Left forelimb (tissue), 1 donor: ENCODE data around the gene PARP9.
"Not testable (repeated sequence)": the region's sequence is repeated elsewhere in the genome, so short reads cannot be mapped to it uniquely, and the experiment has no call there.

Experiments
- DNase-seq: peaks from one replicate; pipeline ENCODE4 v3.0.0-alpha.2; 2018; ENCODE audit warnings: low spot score

The PARP9 gene

DNA sequence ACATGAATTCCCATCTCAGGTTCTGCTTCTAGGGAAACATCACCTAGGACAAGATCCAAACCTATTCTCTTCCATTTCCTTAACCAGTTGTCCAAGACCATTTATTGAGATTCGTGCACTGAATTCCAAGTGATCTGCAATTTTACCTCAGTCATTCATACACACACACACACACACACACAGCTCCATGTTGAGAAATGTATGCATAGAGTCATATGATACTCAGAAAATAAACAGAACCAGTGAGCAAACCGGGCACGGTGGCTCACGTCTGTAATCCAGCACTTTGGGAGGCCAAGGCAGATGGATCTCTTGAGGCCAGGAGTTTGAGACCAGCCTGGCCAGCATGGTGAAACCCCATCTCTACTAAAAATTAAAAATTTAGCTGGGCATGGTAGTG lies 43.2 kb downstream of the PARP9 start:
- no peak for DNase-seq

- no peak for DNase-seq
Measured at GRCh38 chr3:122519693-122520092, 44.4 kb downstream of the PARP9 start.

DNA sequence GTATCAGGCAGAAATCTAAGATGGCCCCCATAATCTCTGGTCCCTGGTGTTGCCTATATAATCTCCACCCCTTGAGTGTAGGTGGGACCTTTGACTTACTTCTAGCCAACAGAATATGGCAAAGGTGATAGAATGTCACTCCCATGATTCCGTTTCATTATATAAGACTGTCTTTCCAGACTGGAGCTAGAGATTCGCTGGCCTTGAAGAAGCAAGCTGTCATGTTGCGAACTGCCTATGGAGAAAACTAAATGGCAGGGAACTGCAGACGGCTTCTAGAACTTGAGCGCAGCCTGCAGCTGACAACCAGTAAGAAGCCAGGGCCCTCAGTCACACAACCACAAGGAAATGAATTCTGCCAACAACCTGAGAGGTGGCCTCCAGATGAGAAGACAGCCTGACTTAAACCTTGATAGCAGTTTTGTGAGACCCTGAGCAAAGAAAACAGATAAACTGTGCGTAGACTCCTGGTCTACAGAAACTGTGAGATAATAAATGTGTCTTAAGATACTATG lies 47.2 kb downstream of the PARP9 start:
- DNase-seq: no peak

DNA sequence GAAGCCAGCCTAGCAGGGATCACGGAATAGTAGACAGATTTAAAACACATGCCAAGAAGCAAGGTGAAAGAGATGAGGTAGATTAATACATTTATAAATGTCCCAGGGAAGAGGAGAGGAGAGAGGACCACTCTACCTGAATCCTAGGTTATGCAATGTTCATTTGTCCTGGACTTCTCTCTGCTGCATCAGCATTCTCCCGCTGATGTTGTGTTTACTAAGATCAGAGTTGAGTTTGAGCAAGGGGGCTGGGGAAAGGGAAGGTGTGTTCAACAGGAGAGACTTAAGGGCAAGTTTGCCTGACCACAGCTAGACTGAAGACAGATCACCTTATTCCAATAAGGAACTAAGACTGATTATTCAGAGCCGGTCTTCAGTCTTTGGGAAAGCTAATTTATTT lies 48.2 kb downstream of the PARP9 start:
- DNase-seq: no peak

GRCh38 chr3:122515020-122515468 lies 49.1 kb downstream of the PARP9 start:
- DNase-seq: no peak

- DNase-seq: peak; percentile 93
Measured at GRCh38 chr3:122514123-122515019, 49.7 kb downstream of the PARP9 start, which contains the start of gene KPNA1. KPNA1 (minus strand) TSS chr3:122514939; CDS start chr3:122496565, 18,374 bp downstream.

DNA sequence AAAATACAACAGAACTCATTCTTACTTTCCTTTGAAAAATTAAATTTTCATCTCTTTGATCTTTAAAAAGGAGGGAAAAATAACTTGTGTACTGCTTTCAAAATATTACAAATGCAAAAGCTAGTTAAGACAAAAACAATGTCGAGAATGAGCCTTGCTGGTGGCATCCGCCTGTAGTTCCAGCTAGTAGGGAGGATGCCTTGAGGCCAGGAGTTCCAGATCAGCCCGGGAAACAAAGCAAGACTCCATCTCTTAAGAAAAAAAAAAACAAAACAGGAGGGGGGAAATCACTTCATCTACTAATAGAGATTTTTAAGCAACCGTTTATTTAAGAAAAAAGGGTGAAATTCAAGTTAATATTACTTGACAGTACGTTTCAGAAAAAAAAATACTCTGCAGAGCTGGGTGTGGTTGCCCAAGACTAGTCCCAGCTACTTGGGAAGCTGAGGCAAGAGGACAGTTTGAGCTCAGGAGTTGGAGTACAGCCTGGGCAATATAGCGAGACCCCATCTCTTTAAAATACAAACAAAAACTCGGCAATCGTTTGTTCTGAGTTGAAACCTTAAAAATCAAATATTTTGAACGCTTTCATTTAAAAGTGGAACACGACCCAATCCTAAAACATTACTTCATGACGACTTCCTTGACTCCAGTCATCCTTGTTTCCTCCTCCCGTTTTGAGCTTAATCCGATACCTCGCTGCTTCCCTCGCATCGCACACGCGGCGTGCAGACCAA lies 50.5 kb downstream of the PARP9 start:
- DNase-seq: no peak

- DNase-seq: no peak
Measured at GRCh38 chr3:122512284-122512683, 51.8 kb downstream of the PARP9 start.

- no peak for DNase-seq
Measured at GRCh38 chr3:122510878-122511535, 53.1 kb downstream of the PARP9 start.

- not testable (repeated sequence) for DNase-seq
Measured at GRCh38 chr3:122508944-122509343, 55.2 kb downstream of the PARP9 start.

DNA sequence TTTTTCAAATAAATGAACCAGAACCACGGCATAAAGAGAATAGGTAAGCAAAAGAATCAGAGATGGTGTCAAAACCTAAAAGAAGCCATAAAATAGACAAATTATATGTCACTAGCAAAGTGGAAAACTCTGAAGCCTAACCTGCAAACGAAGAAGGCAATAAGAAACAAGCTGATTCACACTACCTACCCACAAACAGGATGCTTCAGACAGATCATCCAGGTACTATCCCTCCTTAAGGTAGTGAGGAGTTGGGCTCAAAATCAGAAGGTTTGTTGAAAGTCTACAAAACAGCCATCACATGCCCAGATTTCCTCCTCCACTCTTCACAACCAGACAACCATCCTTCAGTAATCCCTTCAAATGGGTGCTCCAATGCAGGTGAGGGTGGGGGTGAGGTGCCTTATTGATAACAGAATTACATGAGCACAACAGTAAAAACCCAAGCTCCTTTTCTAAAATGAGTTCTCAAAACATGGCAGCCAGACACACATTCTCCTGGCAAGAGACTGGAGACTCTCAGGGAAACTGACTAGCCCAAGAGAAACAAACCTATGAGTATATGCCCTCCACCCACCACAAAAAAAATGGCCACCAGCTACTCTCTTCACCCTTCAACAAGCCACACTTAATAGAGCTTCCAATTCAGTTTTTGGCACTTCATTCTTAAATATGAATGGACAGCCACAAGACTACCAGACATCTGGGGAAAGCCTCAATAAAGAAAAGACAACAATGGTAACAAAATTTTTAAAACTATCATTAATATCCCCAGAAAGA lies 55.8 kb downstream of the PARP9 start:
- no peak for DNase-seq

DNA sequence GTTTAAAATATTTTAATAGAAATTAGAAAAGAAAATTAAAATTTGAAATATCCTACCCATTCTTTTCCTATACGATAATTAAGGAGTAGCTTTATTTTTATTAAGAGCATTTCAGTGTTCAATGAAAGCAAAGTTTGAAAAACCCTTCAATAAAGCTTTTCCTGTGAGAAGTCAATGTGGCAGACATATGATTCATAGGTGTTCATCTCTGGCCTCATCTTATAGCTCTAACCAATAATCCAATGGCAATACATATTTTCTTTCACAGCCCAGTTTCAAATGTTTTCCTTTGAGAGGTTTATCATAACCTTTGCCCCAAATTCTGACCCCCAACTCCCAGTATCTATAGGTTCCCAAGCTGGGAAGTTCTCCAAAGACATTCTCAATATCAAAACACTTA lies 57.6 kb downstream of the PARP9 start:
- DNase-seq: no peak

DNA sequence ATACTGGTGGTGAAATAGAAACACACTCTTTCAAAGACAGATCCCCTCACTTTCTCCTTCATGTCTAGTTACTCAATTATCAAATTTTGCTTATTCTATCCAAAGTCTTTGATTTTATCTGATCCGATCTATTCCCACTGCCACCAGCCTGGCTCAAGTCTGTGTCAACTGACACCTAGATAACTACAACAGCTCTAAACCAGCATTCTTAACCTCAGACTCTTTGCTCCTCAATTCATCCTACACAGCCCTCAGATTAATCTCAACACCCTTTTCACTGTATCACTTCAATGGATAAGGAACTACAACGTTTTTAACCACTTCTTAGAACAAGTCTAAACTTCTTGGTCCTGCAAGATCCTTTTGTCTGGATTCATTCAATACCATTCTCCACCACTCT lies 58.4 kb downstream of the PARP9 start:
- DNase-seq: no peak

- DNase-seq: no peak
Measured at GRCh38 chr3:122502941-122503340, 61.2 kb downstream of the PARP9 start.

- DNase-seq: no peak
Measured at GRCh38 chr3:122502139-122502538, 62.0 kb downstream of the PARP9 start.

GRCh38 chr3:122500964-122501363 lies 63.1 kb downstream of the PARP9 start:
- not testable (repeated sequence) for DNase-seq

DNA sequence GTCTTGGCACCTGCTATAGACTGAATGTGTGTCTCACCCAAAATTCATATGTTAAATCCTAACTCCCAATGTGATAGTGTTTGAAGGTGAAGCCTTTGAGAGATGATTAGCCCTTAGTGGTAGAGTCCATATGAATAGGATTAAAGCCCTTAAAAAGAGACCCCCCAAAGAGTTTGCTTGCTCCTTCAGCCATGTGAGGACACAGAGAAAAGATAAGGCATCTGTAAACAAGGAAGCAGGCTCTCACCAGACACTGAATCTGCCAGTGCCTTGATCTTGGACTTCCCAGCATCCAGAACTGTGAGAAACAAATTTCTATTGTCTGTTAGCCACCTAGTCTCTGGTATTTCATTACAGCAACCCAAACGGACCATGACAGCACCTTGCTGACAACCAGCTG lies 65.9 kb downstream of the PARP9 start:
- DNase-seq: no peak

GRCh38 chr3:122497425-122497824 lies 66.7 kb downstream of the PARP9 start:
- DNase-seq: no peak

DNA sequence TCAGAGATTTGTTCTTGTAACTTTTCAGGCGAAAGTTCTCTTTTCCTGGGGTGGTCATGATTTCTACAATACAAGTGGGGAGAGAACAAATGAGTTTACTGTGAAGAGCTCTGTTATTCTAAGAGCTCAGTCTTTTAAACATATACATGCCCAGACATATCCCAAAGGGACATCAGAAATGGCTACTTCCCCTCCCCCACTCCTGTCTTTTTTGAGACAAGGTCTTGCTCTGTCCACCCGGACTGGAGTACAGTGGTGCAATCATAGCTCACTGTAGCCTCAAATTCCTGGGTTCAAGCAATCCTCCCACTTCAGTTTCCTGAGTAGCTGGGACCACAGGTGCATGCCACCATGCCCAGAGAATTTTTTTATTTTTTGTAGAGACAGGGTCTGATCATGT lies 67.6 kb downstream of the PARP9 start:
- no peak for DNase-seq

DNA sequence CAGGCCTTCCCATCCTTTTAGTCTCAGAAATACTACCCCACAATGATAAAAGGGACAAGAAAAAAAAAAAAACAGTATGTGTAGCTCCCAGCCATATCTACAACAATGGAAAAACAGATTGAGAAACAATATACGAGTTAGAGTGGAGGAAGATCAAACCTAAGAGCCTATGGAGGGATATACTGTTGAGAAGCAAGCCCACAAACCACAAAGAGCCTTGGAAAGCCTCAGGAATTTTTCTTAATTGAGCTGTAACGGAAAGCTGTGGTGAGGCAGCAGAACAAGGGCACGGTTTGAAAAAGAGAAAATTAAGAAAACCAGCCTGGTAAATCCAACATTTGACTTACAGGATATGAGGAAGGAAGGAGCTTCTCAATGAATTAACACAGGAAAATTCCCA lies 70.8 kb downstream of the PARP9 start:
- no peak for DNase-seq

DNA sequence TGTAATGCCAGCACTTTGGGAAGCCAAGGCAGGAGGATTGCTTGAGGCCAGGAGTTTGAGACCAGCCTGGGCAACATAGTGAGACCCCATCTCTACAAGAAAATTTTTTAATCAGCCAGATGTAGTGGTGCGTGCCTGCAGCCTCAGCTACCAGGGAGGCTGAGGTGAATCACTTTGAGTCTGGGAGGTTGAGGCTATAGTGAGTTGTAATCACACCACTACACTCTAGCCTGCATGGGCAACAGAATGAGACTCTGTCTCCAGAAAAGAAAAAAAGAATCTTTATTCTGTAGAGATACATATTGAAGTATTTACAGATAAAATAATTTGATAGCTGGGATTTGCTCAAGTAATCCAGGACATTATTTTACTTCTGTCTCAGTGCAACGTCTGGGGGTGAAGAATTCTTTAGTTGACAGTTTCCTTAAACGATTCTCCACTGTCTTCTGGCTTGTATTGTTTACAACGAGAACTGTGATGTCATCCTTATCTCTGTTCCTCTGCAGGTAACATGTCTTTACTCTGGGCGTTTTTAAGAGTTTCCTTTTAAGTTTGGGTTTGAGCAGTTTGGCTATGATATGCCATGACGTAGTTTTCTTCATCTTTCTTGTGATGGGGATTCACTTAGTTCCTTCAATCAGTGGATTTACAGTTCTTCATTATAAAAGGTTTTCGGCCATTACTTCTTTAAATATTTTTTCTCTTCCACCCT lies 75.7 kb downstream of the PARP9 start:
- DNase-seq: no peak
